ENCODE results near the gene VWA5B2.
A peak's percentile ranks its signal among the peaks of the same experiment; 100 is the strongest.

- TF ChIP-seq CTCF (IDR thresholded peaks at IDR 0.05) (peak in 3 of 5 experiments; percentile 17 to 40 (median 40)), POLR2A (IDR thresholded peaks at IDR 0.05) (no peak)
These were observed at the start of gene VWA5B2 for GRCh38 chr3:184229394-184230080.

Data from tibial nerve (tissue), 3 donors.